ENCODE results near the gene TM2D3. TPM values are rescaled to one million over a fixed set of nuclear protein-coding genes. Genes with fewer than 3 reads are reported as not detected.

TM2D3 gene
- total RNA-seq, 1 donor from 2014 or later: 50.7 TPM

DNA sequence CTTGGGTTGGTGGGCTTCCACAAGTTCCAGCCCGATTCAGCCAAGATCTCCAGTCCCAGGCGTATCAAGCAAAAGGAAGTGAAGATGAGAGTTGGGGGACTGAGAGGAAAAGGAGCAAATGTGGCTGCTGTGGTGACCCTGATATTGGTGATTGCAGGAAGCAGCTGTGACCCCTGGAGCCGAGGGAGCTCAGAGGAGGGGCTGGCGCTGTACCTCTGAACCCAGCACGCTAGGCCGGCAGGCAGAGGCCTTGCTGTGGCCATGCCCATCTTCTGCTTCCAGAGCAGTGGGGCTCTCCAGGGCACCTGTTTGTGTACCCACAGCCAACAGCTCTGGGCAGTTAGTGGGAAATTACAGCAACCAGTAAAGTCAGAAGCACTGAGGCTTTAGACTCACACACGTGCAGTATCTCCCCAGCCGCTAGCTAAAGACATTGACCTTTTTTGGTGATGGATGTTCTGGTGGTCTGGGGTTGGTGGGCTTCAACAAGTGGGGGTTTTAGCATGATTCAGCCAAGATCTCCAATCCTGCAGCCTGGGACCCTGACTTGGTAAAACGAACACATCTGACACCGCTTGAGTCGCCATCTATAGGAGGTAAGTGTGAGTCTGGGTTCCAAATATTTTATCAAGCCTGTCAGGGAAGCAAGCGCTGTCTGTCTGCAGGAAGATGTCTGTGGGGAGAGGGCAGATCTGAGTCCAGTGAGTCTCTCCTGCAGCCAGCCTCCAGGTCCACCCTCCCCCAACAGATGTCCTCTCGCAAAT is 33.1 kb downstream of the TM2D3 start:
- Mint-ChIP-seq H3K4me3 (no peak overlapping the region), H3K27ac (ENCODE audit: unreplicated experiment) (peak overlapping the region; percentile 12), H3K9me3 (peaks cover 9% of the 10 kb centered on the region), H3K4me1 (peaks cover 36% of the 10 kb centered on the region), H3K36me3 (ENCODE audit: low read depth) (peaks cover 15% of the 10 kb centered on the region), H3K27me3 (ENCODE audit: low read depth) (no peaks in the 10 kb centered on the region)
- no peak for TF ChIP-seq CTCF (conservative IDR thresholded peaks at IDR 0.05)
- DNase-seq (ENCODE audit: low read depth, low spot score): no peak

- Mint-ChIP-seq H3K4me1 (peaks cover 42% of the 10 kb centered on the region), H3K27me3 (ENCODE audit: low read depth) (no peaks in the 10 kb centered on the region), H3K4me3 (no peak overlapping the region), H3K9me3 (peaks cover 3% of the 10 kb centered on the region), H3K36me3 (ENCODE audit: low read depth) (peaks cover 7% of the 10 kb centered on the region), H3K27ac (ENCODE audit: unreplicated experiment) (peak overlapping the region; percentile 43)
- no peak for TF ChIP-seq CTCF (conservative IDR thresholded peaks at IDR 0.05)
- DNase-seq (ENCODE audit: low read depth, low spot score): no peak
Observed at GRCh38 chr15:101618076-101618475, 34.1 kb downstream of the TM2D3 start.

DNA sequence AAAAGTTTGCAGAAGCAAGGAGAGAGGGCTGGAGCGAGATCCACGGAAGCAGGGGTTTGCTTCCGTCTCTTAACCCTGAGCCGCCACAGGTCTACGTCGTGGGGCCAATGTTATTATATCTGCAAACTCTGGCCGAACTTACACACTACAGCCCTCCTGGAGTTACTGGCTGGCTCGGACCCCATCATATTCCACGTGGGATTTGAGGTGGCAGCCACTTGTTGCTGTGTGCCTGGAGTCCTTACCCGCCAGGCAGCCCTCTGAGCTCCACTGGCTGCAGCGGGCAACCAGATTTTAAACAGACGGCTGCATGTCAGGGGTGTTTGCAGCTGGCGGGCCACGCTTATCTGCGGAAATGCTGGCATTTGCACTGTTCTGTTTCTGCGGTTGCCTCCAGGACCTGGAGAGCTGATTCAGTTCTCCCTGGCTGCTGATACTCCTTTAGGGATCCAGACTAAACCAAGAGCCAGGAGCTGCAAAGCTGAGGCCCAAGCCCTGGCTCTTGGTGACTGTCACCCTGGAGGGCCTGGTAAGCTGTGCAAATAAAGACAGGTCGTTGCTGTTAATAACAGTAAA is 34.7 kb downstream of the TM2D3 start:
- Mint-ChIP-seq H3K36me3 (ENCODE audit: low read depth) (peaks cover 4% of the 10 kb centered on the region), H3K27ac (ENCODE audit: unreplicated experiment) (no peak overlapping the region), H3K27me3 (ENCODE audit: low read depth) (no peaks in the 10 kb centered on the region), H3K4me3 (no peak overlapping the region), H3K9me3 (peaks cover under 1% of the 10 kb centered on the region), H3K4me1 (peaks cover 42% of the 10 kb centered on the region)
- DNase-seq (ENCODE audit: low read depth, low spot score): no peak
- TF ChIP-seq CTCF (conservative IDR thresholded peaks at IDR 0.05): no peak

DNA sequence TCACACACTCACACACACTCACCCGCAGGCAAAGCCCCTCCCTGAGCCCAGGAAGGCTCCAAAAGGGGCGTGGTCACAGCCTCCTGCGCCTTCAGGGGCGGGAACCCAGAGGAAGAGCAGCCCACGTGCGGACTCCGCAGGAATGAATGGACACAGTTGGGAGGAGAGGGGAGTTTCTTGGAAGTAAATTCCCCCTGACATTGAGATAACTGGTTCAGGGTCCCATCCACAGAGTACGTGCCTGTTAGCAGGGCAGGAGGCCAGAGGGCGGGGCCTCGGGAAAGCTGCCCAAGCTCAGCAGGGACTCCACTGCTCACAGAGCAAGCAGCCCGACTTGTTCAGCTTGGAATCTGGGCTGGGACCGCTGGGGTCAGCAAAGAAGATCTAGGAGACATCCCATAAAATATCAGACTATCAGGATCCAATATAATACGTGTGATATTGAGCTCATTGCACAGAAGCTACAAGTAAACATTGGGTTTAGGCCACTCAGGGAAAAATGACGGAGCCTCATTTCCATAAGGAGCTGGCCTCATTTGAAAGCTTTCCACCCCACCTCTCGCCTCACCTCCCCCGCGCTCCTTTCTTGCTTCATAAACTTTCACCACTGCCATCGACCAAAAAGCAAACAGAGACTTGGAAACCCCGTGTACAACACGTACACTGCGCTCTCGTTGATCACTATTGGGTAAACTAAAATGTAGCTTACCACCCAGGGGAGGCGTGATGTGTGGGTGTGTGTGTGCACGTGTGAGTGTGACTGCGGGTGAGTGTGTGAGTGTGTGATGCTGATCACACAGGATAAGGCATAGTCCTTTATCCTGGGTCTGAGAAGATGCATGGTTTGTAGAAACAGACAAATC is 36.0 kb downstream of the TM2D3 start:
- TF ChIP-seq CTCF (conservative IDR thresholded peaks at IDR 0.05): no peak

DNA sequence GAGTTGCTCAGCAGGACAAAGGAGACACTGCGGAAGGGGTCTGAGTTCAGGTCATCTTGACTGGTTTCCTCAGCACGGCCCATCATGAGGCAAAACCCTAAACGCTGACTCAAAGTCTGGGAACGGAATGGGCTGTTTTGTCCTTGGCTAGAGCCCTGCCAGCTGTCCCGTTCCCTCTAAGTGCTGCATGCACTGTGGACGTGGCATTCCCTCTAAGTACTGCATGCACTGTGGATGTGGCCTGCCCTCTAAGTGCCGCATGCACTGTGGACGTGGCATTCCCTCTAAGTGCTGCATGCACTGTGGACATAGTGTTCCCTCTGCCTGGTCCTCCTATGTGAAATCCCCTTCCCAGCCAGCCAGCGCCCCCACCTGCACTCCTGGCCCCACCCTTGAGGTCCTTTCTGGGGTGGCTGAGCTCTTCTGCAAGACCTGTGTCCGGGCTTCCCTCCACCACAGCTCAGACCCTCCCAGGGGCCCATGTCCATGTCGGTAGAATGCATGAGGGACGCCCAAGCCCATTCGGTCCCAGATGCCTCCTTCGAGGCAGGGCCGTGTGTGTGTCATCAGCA is 36.7 kb downstream of the TM2D3 start:
- DNase-seq (ENCODE audit: low read depth, low spot score): no peak
- Mint-ChIP-seq H3K27me3 (ENCODE audit: low read depth) (no peaks in the 10 kb centered on the region), H3K27ac (ENCODE audit: unreplicated experiment) (no peak overlapping the region), H3K9me3 (no peaks in the 10 kb centered on the region), H3K4me3 (peak overlapping the region; percentile 17), H3K36me3 (ENCODE audit: low read depth) (no peaks in the 10 kb centered on the region), H3K4me1 (peaks cover 47% of the 10 kb centered on the region)
- TF ChIP-seq CTCF (conservative IDR thresholded peaks at IDR 0.05): no peak

More for the DNA sequence above, 36.0 kb downstream of the TM2D3 start:
- H3K27ac Mint-ChIP-seq (ENCODE audit: unreplicated experiment): no peak overlapping the region
- DNase-seq (ENCODE audit: low read depth, low spot score): peak; percentile 35
- peak overlapping the region; percentile 17 for H3K4me3 Mint-ChIP-seq
- H3K27me3 Mint-ChIP-seq (ENCODE audit: low read depth): no peaks in the 10 kb centered on the region
- no peaks in the 10 kb centered on the region for H3K9me3 Mint-ChIP-seq
- peaks cover 42% of the 10 kb centered on the region for H3K4me1 Mint-ChIP-seq
- no peaks in the 10 kb centered on the region for H3K36me3 Mint-ChIP-seq (ENCODE audit: low read depth)

All from neural crest cell (in vitro differentiated cells).